Measurements from ENCODE around the gene CBL.

Gene CBL

GRCh38 chr11:119267645-119268044 is 61.5 kb downstream of the CBL start:
- DNase-seq (ENCODE audit: low read depth): no peak

GRCh38 chr11:119273721-119274120 is 67.6 kb downstream of the CBL start:
- no peak for DNase-seq (ENCODE audit: low read depth)

GRCh38 chr11:119277660-119278059 is 71.5 kb downstream of the CBL start:
- no peak for DNase-seq (ENCODE audit: low read depth)

GRCh38 chr11:119282495-119282894 is 76.4 kb downstream of the CBL start:
- no peak for DNase-seq (ENCODE audit: low read depth)

- DNase-seq (ENCODE audit: low read depth): peak; percentile 54
Observed at GRCh38 chr11:119284344-119285157, 78.4 kb downstream of the CBL start.

GRCh38 chr11:119285431-119285830 is 79.3 kb downstream of the CBL start:
- DNase-seq (ENCODE audit: low read depth): no peak

GRCh38 chr11:119288219-119288618 is 82.1 kb downstream of the CBL start:
- DNase-seq (ENCODE audit: low read depth): no peak

GRCh38 chr11:119290894-119291497 is 84.9 kb downstream of the CBL start:
- DNase-seq (ENCODE audit: low read depth): no peak

- no peak for DNase-seq (ENCODE audit: low read depth)
Observed at GRCh38 chr11:119293461-119293860, 87.3 kb downstream of the CBL start.

- peak; percentile 40 for DNase-seq (ENCODE audit: low read depth)
Observed at GRCh38 chr11:119295178-119295577, 89.0 kb downstream of the CBL start.

- DNase-seq (ENCODE audit: low read depth): no peak
Observed at GRCh38 chr11:119297938-119298337, 91.8 kb downstream of the CBL start.

GRCh38 chr11:119298726-119299125 is 92.6 kb downstream of the CBL start:
- DNase-seq (ENCODE audit: low read depth): no peak

GRCh38 chr11:119299416-119299815 is 93.3 kb downstream of the CBL start:
- no peak for DNase-seq (ENCODE audit: low read depth)

- no peak for DNase-seq (ENCODE audit: low read depth)
Observed at GRCh38 chr11:119300198-119300964, 94.2 kb downstream of the CBL start.

GRCh38 chr11:119303227-119303718 is 97.1 kb downstream of the CBL start:
- DNase-seq (ENCODE audit: low read depth): no peak

- DNase-seq (ENCODE audit: low read depth): no peak
Observed at GRCh38 chr11:119305556-119306372, 99.6 kb downstream of the CBL start.

GRCh38 chr11:119306373-119306890 is 100.3 kb downstream of the CBL start:
- peak; percentile 20 for DNase-seq (ENCODE audit: low read depth)

- DNase-seq (ENCODE audit: low read depth): no peak
Observed at GRCh38 chr11:119307219-119307618, 101.1 kb downstream of the CBL start.

- DNase-seq (ENCODE audit: low read depth): no peak
Observed at GRCh38 chr11:119307974-119308373, 101.8 kb downstream of the CBL start.

- no peak for DNase-seq (ENCODE audit: low read depth)
Observed at GRCh38 chr11:119309411-119309810, 103.3 kb downstream of the CBL start.

GRCh38 chr11:119309953-119310681 is 104.0 kb downstream of the CBL start:
- DNase-seq (ENCODE audit: low read depth): no peak
